Thyroid gland (tissue), 4 donors: ENCODE measurements around the gene RAE1. TPM values are rescaled to one million over a fixed set of nuclear protein-coding genes. Genes with fewer than 3 reads are reported as not detected.

Source experiments
- DNase-seq, 2 donors: peaks; one replicate each; pipeline ENCODE4 v3.0.0-alpha.2; 2019
- H3K27ac ChIP-seq, 3 donors: fragments of 200-600 bp; sonication (generic); 1 replicate in 2 of 3; 2 replicates in 1 of 3; pipeline ENCODE4 v1.5.1; 2016 to 2019; ENCODE audit warnings: mild to moderate bottlenecking in 1 of 3, moderate library complexity in 1 of 3
- H3K27me3 ChIP-seq: fragments of 200-600 bp; sonication (generic); one replicate; pipeline ENCODE4 v1.5.1; 2019
- H3K36me3 ChIP-seq, 2 donors: fragments of 200-600 bp; sonication (generic); one replicate each; pipeline ENCODE4 v1.5.1; 2016 to 2019
- H3K4me1 ChIP-seq, 2 donors: fragments of 200-600 bp; sonication (generic); one replicate each; pipeline ENCODE4 v1.5.1; 2017 to 2019
- H3K4me3 ChIP-seq, 3 donors: fragments of 200-600 bp; sonication (generic); replicated peaks in 1 of 3; 1 replicate in 2 of 3; 2 replicates in 1 of 3; pipeline ENCODE4 v1.5.1; 2016; ENCODE audit warnings: mild to moderate bottlenecking in 1 of 3
- H3K9me3 ChIP-seq: fragments of 200-600 bp; sonication (generic); one replicate; pipeline ENCODE4 v1.5.1; 2017
- POLR2A ChIP-seq, 2 donors: fragments of 450-650 bp; IDR thresholded peaks; one replicate each; pipeline ENCODE4 v1.6.1; 2017; ENCODE audit warnings: antibody characterized with exemption in 2 of 2, mild to moderate bottlenecking in 2 of 2, moderate library complexity in 1 of 2
- WGBS, 2 donors: methylation state at CpG; one replicate each; pipeline ENCODE4 v1.1.5; 2017; 5-methylcytosine and 5-hydroxymethylcytosine counted together
- intact Hi-C: fragments of 100-400 bp; cut with DNase I; formaldehyde crosslinking; loops from one replicate; pipeline ENCODE4 v1.15.1; 2023
- total RNA-seq, 4 donors: library from RNA; depleted of rRNA; stranded (reverse); fragments of >200 nt; gene quantifications; one replicate each; pipeline ENCODE4 v1.2.3, GENCODE V29; 2016
- TF ChIP-seq, protein P1 (sequence below), 6 experiments: fragments of 200-600 bp in 3 of 6; fragments of 450-650 bp in 3 of 6; sonication (generic) in 3 of 6; IDR thresholded peaks; one replicate each; pipeline ENCODE4 v1.5.1; 2016 to 2019; ENCODE audit warnings: antibody characterized with exemption in 6 of 6, mild to moderate bottlenecking in 2 of 6, inconsistent platforms in 1 of 6, moderate library complexity in 1 of 6

The RAE1 gene
- total RNA-seq, 4 donors from 2014 or later: 17.5 to 26.4 (median 22.3) TPM

- Histone ChIP-seq H3K9me3 (no peaks in the 10 kb centered on the region), H3K27me3 (no peaks in the 10 kb centered on the region), H3K27ac (no peak overlapping the region), H3K4me3 (no peak overlapping the region), H3K4me1 (no peaks in the 10 kb centered on the region), H3K36me3 (peaks cover 14 to 16% of the 10 kb centered on the region in 2 donors)
- WGBS, 2 donors: 77 to 89% methylated on average over 9 to 15 of the region's 15 CpGs
- TF ChIP-seq, protein P1, sequence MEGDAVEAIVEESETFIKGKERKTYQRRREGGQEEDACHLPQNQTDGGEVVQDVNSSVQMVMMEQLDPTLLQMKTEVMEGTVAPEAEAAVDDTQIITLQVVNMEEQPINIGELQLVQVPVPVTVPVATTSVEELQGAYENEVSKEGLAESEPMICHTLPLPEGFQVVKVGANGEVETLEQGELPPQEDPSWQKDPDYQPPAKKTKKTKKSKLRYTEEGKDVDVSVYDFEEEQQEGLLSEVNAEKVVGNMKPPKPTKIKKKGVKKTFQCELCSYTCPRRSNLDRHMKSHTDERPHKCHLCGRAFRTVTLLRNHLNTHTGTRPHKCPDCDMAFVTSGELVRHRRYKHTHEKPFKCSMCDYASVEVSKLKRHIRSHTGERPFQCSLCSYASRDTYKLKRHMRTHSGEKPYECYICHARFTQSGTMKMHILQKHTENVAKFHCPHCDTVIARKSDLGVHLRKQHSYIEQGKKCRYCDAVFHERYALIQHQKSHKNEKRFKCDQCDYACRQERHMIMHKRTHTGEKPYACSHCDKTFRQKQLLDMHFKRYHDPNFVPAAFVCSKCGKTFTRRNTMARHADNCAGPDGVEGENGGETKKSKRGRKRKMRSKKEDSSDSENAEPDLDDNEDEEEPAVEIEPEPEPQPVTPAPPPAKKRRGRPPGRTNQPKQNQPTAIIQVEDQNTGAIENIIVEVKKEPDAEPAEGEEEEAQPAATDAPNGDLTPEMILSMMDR (IDR thresholded peaks at IDR 0.05): no peak
- TF ChIP-seq POLR2A (IDR thresholded peaks at IDR 0.05): no peak
- no peak for DNase-seq
- intact Hi-C loops: no loop called here
Observed at GRCh38 chr20:57410398-57410920, 59.4 kb downstream of the RAE1 start.

DNA sequence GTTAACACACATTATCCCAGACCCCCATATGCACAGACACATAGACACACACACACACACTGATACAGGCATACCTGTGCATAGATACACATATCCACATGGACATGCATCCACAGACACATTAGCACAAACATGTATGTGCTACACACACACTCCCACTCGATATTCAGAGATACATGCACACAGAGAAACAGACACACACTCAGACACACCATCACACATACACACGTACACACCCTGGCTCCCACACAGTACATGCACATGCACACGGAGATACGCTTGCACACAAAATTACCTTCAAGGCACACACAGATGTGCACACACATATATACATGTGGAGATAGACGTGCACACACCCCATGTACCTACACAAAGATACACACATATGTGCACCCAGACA is 59.9 kb downstream of the RAE1 start:
- H3K9me3 ChIP-seq: no peaks in the 10 kb centered on the region
- no peaks in the 10 kb centered on the region for H3K4me1 ChIP-seq
- intact Hi-C loops: no loop called here
- peaks cover 14 to 16% of the 10 kb centered on the region in 2 donors for H3K36me3 ChIP-seq
- H3K27ac ChIP-seq: no peak overlapping the region
- TF ChIP-seq, protein P1 (IDR thresholded peaks at IDR 0.05): no peak
- H3K27me3 ChIP-seq: no peaks in the 10 kb centered on the region
- 90 to 93% methylated on average over 5 of the region's 5 CpGs for WGBS, 2 donors
- DNase-seq: no peak
- H3K4me3 ChIP-seq: no peak overlapping the region

- Histone ChIP-seq H3K36me3 (peaks cover 14 to 16% of the 10 kb centered on the region in 2 donors), H3K9me3 (no peaks in the 10 kb centered on the region), H3K27ac (no peak overlapping the region), H3K4me1 (no peaks in the 10 kb centered on the region), H3K4me3 (no peak overlapping the region), H3K27me3 (no peaks in the 10 kb centered on the region)
- intact Hi-C loops: no loop called here
- DNase-seq: no peak
- WGBS, 2 donors: 78 to 82% methylated on average over 27 to 29 of the region's 31 CpGs
- TF ChIP-seq POLR2A (IDR thresholded peaks at IDR 0.05): no peak
- TF ChIP-seq, protein P1 (IDR thresholded peaks at IDR 0.05): no peak
Observed at GRCh38 chr20:57411406-57412283, 60.6 kb downstream of the RAE1 start.

- intact Hi-C loops: no loop called here
- no peak overlapping the region for H3K27ac ChIP-seq
- TF ChIP-seq, protein P1 (IDR thresholded peaks at IDR 0.05): no peak
- no peak for TF ChIP-seq POLR2A (IDR thresholded peaks at IDR 0.05)
- no peak overlapping the region for H3K4me3 ChIP-seq
- WGBS, 2 donors: 83 to 94% methylated on average over 5 of the region's 8 CpGs
- H3K9me3 ChIP-seq: no peaks in the 10 kb centered on the region
- DNase-seq: no peak
- H3K27me3 ChIP-seq: no peaks in the 10 kb centered on the region
- no peaks in the 10 kb centered on the region for H3K4me1 ChIP-seq
- peaks cover 13 to 15% of the 10 kb centered on the region in 2 donors for H3K36me3 ChIP-seq
Observed at GRCh38 chr20:57412347-57413029, 61.4 kb downstream of the RAE1 start.

- Histone ChIP-seq H3K4me3 (no peak overlapping the region), H3K4me1 (no peaks in the 10 kb centered on the region), H3K36me3 (no peaks in the 10 kb centered on the region), H3K27ac (no peak overlapping the region), H3K27me3 (no peaks in the 10 kb centered on the region), H3K9me3 (no peaks in the 10 kb centered on the region)
- 88 to 93% methylated on average over 5 to 9 of the region's 10 CpGs for WGBS, 2 donors
- TF ChIP-seq POLR2A (IDR thresholded peaks at IDR 0.05): no peak
- TF ChIP-seq, protein P1 (IDR thresholded peaks at IDR 0.05): no peak
- intact Hi-C loops: no loop called here
- no peak for DNase-seq
Observed at GRCh38 chr20:57413986-57414385, 62.9 kb downstream of the RAE1 start.
